ENCODE data around the gene NAGPA.

NAGPA gene

DNA sequence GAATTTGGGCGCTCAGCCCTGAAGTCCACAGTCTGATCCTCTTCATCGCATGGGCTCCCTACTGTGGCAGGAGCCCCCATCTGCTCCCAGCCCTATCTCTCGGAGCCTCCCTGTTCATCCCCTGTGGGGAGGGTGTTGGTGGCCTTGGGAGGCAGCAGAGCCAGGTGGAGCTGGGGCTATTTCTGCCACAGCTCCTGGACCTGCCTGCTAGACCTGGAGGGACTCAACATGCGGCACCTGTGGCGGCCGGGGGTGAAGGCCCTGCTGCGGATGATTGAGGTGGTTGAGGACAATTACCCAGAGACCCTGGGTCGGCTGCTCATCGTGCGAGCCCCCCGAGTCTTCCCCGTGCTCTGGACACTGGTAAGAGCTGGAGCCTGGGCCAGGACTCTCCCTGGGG lies 30.5 kb downstream of the NAGPA start:
- DNase-seq (ENCODE audit: low spot score) = no peak

DNA sequence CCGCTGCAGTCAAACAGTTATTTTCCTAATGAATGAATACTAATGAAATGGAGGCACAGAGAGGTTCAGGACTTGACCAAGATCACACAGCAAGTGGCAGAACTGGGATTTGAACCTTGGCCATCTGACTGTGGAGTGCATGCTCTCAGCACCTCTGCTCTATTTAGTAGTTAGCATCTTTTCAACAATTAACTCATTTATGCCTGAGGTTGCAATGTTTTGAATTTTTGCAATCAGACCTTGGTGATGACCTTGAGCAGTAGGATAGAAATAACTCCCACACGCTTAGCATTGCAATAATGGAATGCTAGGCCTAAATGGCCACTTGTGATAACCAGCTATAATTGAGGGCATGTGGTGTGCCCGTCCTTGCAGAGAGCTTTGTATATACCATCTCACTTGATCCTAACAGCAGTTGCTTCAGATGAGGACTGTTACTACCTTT lies 31.0 kb downstream of the NAGPA start:
- DNase-seq (ENCODE audit: low spot score) = no peak

DNA sequence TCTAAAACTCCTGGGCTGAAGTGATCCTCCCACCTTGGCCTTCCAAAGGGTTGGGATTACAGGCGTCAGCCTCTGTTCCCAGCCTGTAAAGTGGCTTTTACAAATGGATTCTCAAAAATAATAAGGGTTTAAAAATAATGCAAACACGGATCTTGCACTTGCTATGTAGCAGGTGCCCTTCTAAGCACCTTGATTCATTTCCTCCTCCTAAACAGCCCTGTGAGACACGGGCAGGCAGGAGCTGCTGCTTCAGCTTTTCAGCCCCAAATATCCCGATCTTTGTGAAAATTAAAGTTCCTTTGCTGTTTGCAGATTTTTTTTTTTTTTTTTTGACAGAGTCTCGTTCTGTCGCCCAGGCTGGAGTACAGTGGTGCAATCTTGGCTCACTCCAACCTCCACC lies 31.7 kb downstream of the NAGPA start:
- no peak for DNase-seq (ENCODE audit: low spot score)

DNA sequence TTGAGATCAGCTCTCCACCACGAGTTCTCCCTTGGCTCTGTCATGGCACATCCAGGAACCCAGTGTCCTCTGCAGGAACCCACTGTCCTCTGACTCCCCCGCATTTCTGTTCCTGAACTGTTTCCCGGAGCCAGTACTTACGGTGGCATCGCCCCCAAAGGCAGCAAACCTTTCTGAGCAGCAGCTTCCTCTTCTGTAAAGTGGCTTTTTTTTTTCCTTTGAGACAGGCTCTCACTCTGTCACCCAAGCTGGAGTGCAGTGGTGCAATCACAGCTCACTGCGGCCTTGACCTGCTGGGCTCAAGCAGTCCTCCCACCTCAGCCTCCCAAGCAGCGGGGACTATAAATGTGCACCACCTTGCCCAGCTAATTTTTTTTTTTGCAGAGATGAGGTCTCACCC lies 32.2 kb downstream of the NAGPA start:
- DNase-seq (ENCODE audit: low spot score) = no peak

DNA sequence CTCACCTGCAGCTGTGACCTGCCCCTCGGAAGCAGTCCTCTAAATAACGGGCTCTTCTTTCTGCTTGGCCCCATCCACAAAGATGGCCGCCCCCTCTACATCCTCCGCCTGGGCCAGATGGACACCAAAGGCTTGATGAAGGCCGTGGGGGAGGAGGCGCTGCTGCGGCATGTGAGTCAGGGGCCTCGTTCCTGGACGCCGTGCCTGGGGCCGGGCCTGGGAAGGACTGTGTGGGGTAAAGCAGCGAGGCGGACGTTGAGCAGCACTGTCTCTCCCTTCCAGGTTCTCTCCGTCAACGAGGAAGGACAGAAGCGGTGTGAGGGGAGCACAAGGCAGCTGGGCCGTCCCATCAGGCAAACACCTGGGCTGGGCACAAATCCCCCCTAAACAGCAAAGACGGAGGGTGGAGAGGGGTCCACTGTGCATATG lies 33.1 kb downstream of the NAGPA start:
- no peak for DNase-seq (ENCODE audit: low spot score)

DNA sequence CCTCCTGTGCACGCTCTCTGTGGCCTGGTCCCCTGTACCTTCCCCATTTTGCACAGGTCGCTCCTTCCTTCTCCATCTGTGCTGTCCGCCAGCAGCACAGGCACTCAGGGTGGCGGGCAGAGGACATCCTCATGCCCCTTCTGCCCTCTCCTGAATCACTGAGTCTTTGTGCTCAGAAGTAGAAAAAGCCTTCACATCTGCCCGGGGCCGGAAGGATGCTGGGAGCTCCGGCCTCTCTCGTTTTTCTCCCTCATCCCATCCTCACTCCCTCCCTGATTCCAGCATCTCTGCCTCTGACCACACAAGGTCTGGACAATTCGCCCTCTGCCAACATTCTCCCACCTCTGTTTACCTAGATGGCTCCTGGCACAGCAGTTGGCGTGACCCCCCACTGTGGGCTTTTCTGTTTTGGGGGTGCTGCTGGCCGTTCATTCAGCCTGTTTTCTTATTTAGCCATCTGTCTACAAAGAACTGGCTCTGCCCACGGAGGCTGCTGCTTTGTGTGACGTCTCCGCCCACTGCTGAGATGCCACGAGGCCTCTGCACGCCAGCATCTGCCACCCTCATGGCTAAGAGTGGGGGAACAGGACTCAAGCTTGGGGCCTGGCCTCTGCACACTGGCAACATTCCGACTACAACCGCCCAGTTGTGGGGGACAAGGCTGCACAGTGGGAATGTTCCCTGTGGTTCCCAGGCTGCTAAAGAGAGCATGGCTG lies 38.9 kb downstream of the NAGPA start:
- DNase-seq (ENCODE audit: low spot score) = no peak

DNA sequence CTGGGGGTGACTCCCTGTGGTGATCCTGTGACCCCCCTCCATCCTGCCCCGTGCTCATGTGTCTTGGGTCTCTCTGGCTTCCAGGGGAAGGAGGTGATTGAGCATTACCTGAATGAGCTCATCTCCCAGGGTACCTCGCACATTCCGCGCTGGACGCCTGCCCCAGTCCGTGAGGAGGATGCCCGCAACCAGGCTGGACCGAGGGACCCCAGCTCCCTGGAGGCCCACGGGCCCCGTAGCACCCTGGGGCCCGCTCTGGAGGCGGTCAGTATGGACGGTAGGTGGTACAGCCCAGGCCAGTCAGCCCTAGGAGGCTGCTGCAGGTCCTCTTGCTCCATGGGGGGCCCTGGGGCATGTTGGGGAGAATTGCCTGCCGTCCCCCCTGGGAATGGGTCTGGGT lies 42.0 kb downstream of the NAGPA start:
- DNase-seq (ENCODE audit: low spot score) = no peak

DNA sequence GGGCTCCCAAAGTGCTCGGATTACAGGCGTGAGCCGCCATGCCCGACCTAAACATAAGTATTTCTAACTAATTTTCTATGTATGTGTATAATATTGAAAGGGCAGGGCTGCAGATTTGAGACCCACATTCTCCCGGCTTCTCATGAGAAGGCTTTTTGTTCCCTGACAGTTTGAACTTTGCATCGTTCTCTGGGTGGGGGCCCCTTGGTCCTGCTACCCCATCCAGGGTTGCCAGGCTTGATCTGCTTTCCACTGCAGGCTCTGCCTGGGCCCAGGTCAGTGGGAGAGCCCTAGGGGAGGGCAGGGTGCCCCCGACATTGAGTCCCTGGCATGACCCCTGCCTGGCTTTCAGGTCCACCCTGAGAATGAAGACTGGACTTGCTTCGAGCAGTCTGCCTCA lies 43.3 kb downstream of the NAGPA start:
- DNase-seq (ENCODE audit: low spot score) = no peak

DNA sequence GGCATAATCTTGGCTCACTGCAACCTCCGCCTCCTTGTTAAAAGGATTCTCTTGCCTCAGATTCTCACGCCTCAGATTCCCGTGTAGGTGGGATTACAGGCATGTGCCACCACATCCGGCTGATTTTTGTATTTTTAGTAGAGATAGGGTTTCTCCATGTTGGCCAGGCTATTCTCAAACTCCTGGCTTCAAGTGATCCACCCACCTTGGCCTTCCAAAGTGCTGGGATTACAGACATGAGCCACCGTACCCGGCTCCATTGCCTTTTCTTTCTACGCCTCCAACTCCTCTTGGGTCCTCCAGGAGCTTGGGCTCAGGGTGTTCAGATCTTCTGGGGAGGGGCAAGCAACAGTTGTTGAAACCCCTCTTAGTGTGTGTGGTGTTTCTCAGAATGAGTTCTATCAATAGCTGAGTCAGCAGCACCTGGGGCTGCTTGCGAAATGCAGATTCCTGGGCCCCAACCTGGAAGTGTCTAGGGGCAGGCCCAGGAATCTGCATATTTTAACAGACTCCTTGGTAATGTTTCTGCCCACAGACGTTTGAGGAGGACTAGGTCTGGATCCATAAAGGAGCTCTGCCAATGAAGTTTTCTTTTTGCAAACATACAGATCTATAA lies 44.2 kb downstream of the NAGPA start:
- DNase-seq (ENCODE audit: low spot score) = no peak

DNA sequence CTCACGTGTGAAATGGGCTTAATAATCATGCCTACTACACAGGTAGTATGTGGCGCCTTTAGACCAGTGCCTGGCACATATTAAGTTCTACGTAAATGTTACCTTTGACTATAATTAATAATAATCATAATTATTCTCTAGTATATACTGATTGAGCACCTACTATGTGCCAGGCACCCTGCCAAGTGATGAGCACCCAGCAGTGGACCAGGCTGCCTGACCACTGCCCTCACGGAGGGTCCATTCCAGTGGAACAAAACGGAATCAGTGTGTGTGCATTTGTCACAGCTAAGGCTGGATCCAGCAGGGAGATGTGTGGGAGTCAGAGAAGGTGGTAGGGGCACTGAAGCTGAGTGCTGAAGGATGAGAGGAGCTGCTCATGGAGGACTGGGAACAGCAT lies 45.1 kb downstream of the NAGPA start:
- DNase-seq (ENCODE audit: low spot score) = no peak

DNA sequence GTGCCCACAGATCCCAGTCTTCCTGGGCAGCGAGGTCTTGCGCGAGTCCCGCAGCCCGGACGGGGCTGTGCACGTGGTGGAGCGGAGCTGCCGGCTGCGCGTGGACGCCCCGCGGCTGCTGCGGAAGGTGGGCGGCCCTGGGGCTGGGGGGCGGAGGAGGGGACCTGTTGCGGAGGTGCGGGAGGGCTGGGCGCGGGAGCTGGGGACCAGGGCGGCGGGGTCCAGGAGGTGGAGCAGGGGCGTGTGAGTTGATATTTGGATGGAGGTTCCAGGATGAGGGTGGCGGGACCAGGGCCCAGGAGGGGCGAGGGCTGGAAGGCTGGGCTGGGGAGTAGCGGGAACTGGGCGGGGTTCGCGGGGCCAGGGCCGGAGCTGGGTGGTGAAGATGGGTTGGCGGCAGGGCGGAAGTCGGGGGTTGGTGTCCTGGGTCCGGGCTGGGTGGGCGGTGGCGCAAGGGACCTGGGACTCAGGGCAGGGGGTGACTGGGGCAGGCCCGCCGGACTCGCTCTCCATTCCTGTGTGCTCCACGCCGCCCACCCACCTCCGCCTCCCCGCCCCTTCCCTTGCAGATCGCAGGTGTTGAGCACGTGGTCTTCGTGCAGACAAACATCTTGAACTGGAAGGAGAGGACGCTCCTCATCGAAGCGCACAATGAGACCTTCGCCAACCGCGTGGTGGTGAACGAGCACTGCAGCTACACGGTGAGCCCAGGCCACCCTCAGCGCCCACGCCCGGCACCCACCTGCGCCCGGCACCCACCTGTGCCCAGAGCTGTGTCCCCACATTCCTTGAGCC lies 46.0 kb downstream of the NAGPA start:
- DNase-seq (ENCODE audit: low spot score) = no peak

DNA sequence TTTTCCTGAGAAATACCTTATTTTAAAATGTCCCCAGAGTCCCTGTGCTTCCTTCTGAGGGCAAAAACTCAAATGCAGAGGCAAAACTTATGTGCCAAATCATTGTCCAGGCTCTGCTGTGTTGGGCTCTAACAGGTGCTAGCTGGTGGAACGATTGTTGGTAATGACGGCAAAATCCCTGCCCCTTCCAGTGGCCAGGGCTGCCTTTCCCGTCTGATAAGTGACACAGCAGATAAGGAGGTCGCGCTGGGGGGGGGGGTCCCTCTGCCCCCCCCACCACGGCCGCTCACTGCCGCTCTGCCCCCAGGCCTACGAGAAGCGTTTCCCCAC lies 46.5 kb downstream of the NAGPA start:
- DNase-seq (ENCODE audit: low spot score) = no peak

DNA sequence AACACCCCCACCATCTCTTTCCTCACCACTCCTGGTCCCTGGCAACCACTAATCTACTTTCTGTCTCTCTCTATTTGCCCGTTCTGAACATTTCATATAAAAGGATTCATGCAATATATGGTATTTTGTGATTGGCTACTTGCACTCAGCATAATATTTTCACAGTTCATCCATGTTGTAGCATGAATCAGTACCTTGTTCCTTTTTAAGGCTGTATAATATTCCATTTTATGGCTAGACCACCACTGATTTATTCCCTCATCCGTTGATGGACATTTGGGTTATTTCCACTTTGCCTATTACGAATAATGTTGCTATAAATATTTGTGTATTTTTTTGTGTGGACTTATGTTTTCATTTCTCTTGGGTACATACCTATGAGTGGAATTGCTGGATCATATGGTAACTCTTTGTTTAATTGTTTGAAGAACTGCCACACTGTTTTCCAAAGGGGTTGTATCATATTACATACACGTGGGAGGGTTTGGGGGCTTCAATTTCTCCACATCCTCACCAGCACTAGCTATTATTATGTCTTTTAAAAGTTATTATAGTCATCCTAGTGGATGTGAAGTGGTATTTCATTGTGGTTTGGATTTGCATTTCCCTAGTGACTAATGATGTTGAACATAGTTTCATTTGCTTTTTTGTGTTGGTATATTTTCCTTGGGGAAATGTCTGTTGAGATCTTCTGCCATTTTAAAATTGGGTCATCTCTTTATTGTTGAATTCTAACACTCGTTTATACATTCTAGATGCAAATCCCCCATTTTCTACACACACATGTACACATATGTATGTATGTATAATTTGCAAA lies 49.4 kb downstream of the NAGPA start:
- DNase-seq (ENCODE audit: low spot score) = no peak

DNA sequence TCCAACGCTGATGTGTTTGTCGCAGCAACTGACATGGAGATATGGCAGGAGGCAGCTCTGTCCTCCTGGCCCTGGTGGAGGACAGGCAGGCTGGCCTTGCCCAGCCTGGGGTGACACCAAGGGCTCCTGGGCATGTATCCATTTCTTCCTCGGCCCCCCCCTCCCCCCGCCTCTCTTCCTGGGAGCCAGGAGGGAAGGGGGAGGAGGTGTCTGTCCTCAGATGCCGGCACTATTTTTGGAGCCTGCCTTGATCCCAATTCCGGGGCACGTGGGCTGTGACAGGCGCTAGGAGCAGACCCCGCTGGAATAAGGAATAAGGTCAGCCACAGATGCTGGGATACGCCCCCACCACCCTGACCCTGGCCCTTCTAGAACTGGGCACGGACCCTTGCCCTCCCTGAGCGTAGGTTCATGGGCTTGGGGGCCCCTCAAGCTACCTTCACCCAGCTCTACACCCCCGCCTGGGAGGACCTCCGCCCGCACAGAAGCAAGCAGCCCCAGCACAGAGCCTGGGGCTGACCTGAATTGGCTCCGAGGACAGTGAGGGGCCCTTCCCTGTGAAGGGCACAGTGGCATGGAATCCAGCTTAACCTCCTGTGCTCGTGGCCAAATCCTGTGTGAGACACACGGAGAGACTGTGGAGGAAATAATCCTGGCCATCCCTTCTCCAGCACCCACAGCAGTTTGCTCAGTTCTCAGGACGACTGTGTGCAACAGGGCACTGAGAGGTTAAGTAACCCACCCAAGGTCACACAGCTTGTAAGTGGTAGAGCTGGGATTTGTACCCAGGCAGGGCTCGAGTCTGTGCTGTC lies 51.5 kb downstream of the NAGPA start:
- no peak for DNase-seq (ENCODE audit: low spot score)

DNA sequence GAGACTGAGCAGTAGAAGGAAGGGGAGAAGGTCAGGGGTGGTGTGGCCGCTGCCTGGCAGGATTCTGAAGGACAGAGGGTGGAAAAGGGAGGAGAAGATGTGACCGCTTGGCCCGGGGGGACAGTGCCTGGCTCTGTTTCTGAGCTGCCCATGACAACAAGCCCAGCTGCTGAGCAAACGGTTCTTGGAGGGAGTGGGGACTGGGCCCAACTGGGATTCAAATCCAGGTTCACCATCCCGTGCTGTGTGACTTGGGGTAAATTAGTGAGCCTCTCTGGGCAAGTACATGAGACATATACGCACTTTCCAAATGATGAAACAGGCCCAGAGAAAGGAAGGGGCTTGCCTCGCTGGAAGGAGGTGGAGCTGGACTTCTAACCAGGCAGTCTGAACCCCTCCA lies 52.3 kb downstream of the NAGPA start:
- DNase-seq (ENCODE audit: low spot score) = no peak

DNA sequence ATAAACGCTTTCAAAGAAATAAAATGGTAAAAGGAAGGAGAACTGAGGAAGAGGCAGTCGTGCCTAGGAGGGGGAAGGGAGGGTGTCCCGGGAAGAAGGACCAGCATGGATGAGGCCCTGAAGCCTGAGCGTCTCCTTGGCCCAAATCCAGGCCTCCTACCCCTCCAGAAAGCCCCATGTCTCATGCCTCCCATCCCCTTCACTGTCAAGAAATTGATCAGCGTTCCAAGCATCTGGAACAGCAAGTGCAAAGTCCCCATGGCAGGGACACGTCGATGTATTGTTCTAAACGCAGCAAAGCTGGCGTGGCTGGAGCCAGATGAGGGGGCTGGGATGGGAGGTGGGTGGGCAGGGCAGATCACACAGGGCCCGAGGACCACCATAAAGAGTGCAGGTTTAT lies 53.0 kb downstream of the NAGPA start:
- no peak for DNase-seq (ENCODE audit: low spot score)

DNA sequence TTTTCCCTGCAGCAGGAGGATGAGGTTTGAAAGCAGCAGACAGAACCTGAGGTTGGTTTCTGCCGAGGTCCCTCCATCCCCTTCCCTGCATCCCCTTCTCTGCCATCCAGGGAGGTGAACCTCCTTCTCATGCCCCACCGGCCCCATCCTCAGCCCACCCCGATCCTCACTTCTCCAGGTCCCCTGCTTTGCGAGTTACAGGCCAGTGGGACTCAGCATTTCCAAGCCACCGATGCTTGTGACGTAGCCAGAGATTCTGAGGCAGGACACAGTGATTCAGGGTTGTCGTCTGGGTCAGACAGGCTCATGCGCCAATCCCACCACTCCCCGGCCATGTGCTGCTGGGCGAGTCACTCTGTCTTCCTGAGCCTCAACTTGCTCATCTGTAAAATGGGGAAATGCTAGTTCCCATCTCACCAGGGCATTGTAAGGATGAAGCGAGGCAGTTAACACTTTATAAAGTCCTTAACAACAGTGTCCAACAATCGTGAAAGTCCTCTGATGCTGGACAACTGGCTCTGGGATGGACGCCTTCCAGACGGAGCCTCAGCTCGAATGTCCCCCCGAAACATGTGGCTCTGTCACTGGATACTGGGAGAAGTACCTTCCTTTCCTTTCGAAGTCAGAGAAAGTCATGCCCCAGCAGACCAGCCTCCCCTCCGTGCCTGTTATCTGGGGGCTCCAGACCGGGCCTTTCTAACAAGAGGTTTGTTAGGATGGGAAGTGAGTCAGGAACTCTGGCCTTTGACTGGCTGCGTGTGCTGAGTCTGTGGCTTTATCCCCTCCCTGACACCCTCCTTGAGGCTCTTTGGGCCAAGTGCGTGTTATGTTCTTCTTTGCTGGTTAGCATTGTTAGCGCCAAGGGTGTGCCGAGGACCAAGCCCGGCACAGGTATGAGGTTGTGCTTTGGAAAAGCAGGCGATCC lies 53.7 kb downstream of the NAGPA start:
- DNase-seq (ENCODE audit: low spot score) = no peak

DNA sequence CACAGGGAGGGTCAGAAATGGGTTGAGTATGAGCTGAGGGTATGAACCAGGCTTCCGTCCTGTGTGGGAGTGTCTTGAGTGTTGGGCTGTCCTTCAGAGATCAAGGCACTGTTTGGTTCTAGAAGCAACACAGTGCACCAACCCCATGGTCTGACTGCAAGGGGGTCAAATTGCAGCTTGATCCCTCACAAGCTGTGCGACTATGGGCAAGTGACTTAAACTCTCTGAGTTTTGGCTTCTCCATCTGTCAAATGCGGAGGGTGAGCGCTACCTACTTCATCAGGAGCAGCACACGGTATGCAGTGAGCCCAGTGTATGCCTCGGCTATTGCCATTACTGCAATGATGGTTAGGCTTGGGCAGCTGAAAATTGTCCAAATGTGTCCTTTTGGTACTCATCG lies 54.6 kb downstream of the NAGPA start:
- no peak for DNase-seq (ENCODE audit: low spot score)

DNA sequence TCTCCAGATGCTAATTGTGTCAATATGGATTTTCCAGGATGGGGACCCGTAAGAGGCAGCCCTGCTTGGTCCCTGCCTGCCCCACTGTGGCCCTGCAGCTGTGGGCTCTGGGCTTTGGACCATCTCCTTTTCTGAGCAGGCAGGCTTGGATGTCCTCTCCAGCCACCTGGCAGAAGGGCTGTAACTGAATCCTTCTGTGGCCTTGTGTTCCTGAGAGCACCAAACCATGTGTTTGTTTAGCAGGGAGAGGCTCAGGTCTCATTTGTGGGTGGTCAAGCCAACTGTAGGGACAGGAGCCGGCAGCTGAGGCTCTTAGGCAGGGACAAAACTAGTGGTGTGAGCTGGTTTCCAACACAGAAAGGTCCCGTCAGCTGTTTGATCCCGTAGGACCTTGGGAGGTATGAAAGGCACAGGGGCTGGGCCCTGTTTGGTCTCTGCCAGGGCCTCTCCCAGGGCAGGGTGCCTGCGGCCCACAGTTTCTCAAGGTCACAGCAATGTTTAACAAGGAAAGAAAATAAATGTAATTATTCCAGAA lies 57.1 kb downstream of the NAGPA start:
- no peak for DNase-seq (ENCODE audit: low spot score)

DNA sequence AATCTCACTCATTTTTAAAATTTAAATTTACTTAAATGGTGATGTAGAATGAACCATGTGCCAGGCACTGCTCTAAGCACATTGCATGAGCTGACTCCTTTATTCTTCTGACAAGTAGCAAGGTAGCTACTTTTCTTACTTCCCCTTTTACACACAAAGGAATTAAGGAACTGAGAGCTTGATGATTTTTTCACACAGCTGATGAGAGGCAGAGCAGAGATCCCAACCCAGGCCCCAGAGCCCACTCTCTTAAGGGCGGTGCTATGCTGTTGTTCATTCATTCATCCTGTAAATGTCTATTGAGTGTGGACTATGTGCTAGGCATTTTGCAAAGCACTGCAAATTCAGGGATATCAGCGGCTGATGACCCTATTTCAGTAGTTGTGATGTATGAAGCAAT lies 57.7 kb downstream of the NAGPA start:
- no peak for DNase-seq (ENCODE audit: low spot score)

Data from AG08395 (cell line).